Measurements from ENCODE around the gene VGLL4.
"Not testable (repeated sequence)": the region's sequence is repeated elsewhere in the genome, so short reads cannot be mapped to it uniquely, and the experiment has no call there.

Gene VGLL4

GRCh38 chr3:11643605-11644087 lies at the start of gene VGLL4:
Gene VGLL4 (minus strand): TSS chr3:11643915. CDS start chr3:11643518, 397 bp downstream.
- intact Hi-C loops (cut with DNase I), result loop anchor here (2.0 to 10.0 kb wide), 2 partner anchors 53 to 369 kb away; partner anchors contain the start of gene ATG7
- peak; percentile 86 to 98 (median 92) for DNase-seq

GRCh38 chr3:11692532-11692813 lies 48.8 kb upstream of the VGLL4 start:
- DNase-seq, result no peak
- intact Hi-C loops (cut with DNase I), result no loop called here

GRCh38 chr3:11691767-11692531 lies 48.2 kb upstream of the VGLL4 start:
- no peak for DNase-seq
- intact Hi-C loops (cut with DNase I), result no loop called here

- intact Hi-C loops (cut with DNase I), result no loop called here
- no peak for DNase-seq
These were observed 47.4 kb upstream of the VGLL4 start for GRCh38 chr3:11690863-11691766.

GRCh38 chr3:11689749-11690148 lies 46.0 kb upstream of the VGLL4 start:
- no peak for DNase-seq
- intact Hi-C loops (cut with DNase I), result no loop called here

- intact Hi-C loops (cut with DNase I); DNase-seq: not testable (repeated sequence)
These were observed 41.3 kb upstream of the VGLL4 start for GRCh38 chr3:11684980-11685379.

- no peak for DNase-seq
- intact Hi-C loops (cut with DNase I), result no loop called here
These were observed 36.8 kb upstream of the VGLL4 start for GRCh38 chr3:11680509-11680908.

- intact Hi-C loops (cut with DNase I), result no loop called here
- no peak for DNase-seq
These were observed 36.2 kb upstream of the VGLL4 start for GRCh38 chr3:11679964-11680363.

GRCh38 chr3:11672363-11672762 lies 28.6 kb upstream of the VGLL4 start:
- DNase-seq, result no peak
- intact Hi-C loops (cut with DNase I), result no loop called here

GRCh38 chr3:11671648-11672100 lies 28.0 kb upstream of the VGLL4 start:
- peak in 2 of 10 donors; percentile 21 to 83 for DNase-seq
- intact Hi-C loops (cut with DNase I), result no loop called here

- peak in 1 of 10 donors; percentile 82 for DNase-seq
- intact Hi-C loops (cut with DNase I), result no loop called here
These were observed 24.8 kb upstream of the VGLL4 start for GRCh38 chr3:11668243-11669235.

- intact Hi-C loops (cut with DNase I), result no loop called here
- no peak for DNase-seq
These were observed 21.6 kb upstream of the VGLL4 start for GRCh38 chr3:11665331-11665730.

- no peak for DNase-seq
- intact Hi-C loops (cut with DNase I), result no loop called here
These were observed 18.8 kb upstream of the VGLL4 start for GRCh38 chr3:11662392-11662990.

GRCh38 chr3:11661827-11662226 lies 18.1 kb upstream of the VGLL4 start:
- intact Hi-C loops (cut with DNase I), result no loop called here
- no peak for DNase-seq

- intact Hi-C loops (cut with DNase I), result no loop called here
These were observed 17.4 kb upstream of the VGLL4 start for GRCh38 chr3:11661052-11661656.

GRCh38 chr3:11660242-11660641 lies 16.5 kb upstream of the VGLL4 start:
- intact Hi-C loops (cut with DNase I), result no loop called here
- DNase-seq, result no peak

More at GRCh38 chr3:11661052-11661656, 17.4 kb upstream of the VGLL4 start:
- no peak for DNase-seq

GRCh38 chr3:11658180-11658579 lies 14.5 kb upstream of the VGLL4 start:
- DNase-seq, result no peak

GRCh38 chr3:11655196-11655928 lies 11.6 kb upstream of the VGLL4 start:
- no peak for DNase-seq
- intact Hi-C loops (cut with DNase I), result loop anchor here (10.0 kb wide), 2 partner anchors 149 to 179 kb away; no protein-coding TSS in a partner anchor

More at GRCh38 chr3:11658180-11658579, 14.5 kb upstream of the VGLL4 start:
- intact Hi-C loops (cut with DNase I), result loop anchor here (10.0 kb wide), 2 partner anchors 147 to 177 kb away; no protein-coding TSS in a partner anchor

Measured in posterior cingulate gyrus (tissue), 11 donors.